Measurements from ENCODE around the gene DLG2.

The DLG2 gene

DNA sequence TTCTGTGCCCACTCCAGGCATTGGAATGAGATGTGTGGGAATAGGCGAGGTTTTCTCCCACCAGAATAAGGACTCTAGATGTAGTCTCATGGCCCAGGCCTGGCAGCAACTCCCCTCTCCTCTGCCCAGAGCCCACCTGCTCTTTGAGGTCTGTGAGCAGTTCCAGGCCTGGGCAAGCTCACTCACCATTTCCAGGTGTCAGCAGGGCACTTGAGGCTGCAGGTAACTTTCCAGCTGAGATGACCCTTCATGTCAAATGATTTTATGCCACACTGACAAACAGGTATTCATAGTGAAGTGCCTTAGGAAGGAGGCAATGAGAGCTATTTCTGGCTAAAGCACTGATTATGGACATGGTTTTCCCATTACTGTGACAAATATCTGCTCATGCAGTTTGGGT, 2217.7 kb downstream of the DLG2 start:
- no peak overlapping the region for H3K4me3 ChIP-seq (ENCODE audit: low read depth, low read length)
- no peak for DNase-seq (ENCODE audit: low read depth)

- H3K4me3 ChIP-seq (ENCODE audit: low read depth, low read length), result no peak overlapping the region
- no peak for DNase-seq (ENCODE audit: low read depth)
Observed at GRCh38 chr11:83408946-83409345, 2218.2 kb downstream of the DLG2 start.
